ENCODE data around the gene NDUFAB1. TPM values are rescaled to one million over a fixed set of nuclear protein-coding genes. Genes with fewer than 3 reads are reported as not detected.

Gene NDUFAB1
- total RNA-seq, 4 donors from 2014 or later: 68.0 to 110 (median 83.3) TPM

DNA sequence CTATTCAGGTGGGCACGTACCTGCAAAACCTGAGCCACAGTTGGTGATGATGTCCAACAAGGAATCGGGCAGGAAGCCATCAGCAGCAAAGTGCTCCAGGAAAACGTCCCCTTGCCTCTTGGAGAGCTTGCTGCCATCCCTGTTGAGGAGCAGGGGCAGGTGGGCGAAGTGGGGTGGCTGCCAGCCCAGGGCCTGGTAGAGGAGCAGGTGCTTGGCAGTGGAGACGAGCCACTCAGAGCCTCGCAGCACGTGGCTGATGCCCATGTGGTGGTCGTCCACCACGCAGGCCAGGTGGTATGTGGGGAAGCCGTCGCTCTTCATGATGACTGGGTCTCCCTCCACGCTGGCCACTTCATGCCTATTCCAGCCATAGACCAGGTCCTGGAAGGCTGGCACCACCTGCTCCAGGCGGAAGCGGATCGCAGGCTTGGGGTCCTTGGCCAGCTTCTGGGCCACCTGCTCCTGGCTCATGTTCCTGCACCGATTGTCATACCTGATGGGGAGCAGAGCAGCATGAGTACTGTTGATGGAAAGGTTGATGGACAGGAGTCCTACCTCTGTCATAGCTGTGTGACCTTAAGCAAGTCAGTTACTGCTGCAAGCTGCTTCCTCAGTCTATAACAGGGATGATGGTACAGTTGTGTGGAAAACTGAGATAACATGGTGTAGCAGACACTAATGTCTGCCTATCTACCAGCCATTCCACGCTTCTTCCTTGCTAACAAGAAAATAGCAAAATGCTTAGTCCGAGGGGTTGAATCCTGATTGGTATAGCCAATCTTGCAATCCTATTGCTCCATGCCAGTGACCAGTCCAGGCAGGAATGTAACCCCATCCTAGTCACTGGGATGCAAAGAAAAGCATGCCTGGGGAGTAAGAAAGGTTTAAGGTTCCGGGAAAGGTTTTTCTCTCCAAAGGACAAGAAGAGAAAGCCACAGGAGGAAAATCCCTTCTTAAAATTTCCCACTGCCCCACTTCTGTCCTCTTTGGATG, 61.0 kb downstream of the NDUFAB1 start:
- no peaks in the 10 kb centered on the region for H3K9me3 ChIP-seq
- H3K4me3 ChIP-seq: no peak overlapping the region
- no peaks in the 10 kb centered on the region for H3K4me1 ChIP-seq
- intact Hi-C loops (cut with DNase I): no loop called here
- DNase-seq: no peak
- H3K27ac ChIP-seq: no peak overlapping the region
- H3K27me3 ChIP-seq: no peaks in the 10 kb centered on the region
- H3K36me3 ChIP-seq: peaks cover 18 to 89% (median 37%) of the 10 kb centered on the region in 3 donors
- WGBS, 2 donors: 84 to 86% methylated on average over 7 to 12 of the region's 19 CpGs
- TF ChIP-seq, protein P1, sequence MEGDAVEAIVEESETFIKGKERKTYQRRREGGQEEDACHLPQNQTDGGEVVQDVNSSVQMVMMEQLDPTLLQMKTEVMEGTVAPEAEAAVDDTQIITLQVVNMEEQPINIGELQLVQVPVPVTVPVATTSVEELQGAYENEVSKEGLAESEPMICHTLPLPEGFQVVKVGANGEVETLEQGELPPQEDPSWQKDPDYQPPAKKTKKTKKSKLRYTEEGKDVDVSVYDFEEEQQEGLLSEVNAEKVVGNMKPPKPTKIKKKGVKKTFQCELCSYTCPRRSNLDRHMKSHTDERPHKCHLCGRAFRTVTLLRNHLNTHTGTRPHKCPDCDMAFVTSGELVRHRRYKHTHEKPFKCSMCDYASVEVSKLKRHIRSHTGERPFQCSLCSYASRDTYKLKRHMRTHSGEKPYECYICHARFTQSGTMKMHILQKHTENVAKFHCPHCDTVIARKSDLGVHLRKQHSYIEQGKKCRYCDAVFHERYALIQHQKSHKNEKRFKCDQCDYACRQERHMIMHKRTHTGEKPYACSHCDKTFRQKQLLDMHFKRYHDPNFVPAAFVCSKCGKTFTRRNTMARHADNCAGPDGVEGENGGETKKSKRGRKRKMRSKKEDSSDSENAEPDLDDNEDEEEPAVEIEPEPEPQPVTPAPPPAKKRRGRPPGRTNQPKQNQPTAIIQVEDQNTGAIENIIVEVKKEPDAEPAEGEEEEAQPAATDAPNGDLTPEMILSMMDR (IDR thresholded peaks at IDR 0.05): no peak
- no peak for TF ChIP-seq POLR2A (IDR thresholded peaks at IDR 0.05)

DNA sequence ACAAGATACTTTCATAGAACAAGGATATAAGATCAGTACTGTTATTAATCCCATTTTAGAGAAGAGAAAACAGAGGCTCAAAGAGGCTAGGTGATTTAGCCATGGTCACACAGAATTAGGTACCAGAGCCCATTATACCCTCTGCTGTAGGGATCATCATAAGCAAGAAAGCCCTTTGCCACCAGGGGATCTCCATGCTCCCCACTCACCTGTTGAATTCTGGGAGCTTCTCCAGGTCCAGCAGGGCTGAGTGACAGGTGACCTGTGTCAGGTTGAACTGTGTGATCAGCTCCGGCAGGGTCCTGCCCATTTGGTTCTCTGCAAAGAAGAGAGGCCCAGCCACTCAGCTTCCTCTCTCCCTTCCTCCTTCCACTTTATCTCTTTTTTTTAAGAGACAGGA, 63.7 kb downstream of the NDUFAB1 start:
- no peak overlapping the region for H3K4me3 ChIP-seq
- peaks cover 36 to 95% (median 40%) of the 10 kb centered on the region in 3 donors for H3K36me3 ChIP-seq
- H3K27me3 ChIP-seq: no peaks in the 10 kb centered on the region
- 91 to 100% methylated on average over 1 of the region's 1 CpG for WGBS, 2 donors
- intact Hi-C loops (cut with DNase I): no loop called here
- H3K4me1 ChIP-seq: no peaks in the 10 kb centered on the region
- TF ChIP-seq, protein P1 (IDR thresholded peaks at IDR 0.05): no peak
- no peak for TF ChIP-seq POLR2A (IDR thresholded peaks at IDR 0.05)
- no peaks in the 10 kb centered on the region for H3K9me3 ChIP-seq
- DNase-seq: no peak
- H3K27ac ChIP-seq: no peak overlapping the region

Other genes starting within 250 kb of the NDUFAB1 start
- gene COG7, start 143.1 kb downstream of the NDUFAB1 start, total RNA-seq: 10 to 100 TPM; 10.4 to 17.6 (median 15.3) TPM
- 10 to 100 TPM; 19.4 to 53.8 (median 23.9) TPM for gene GGA2, start 85.8 kb downstream of the NDUFAB1 start, total RNA-seq
- 10 to 100 TPM; 15.2 to 32.7 (median 24.6) TPM for gene EARS2, start 39.0 kb downstream of the NDUFAB1 start, total RNA-seq
- gene UBFD1, start 38.6 kb downstream of the NDUFAB1 start, total RNA-seq: 10 to 100 TPM; 31.9 to 53.6 (median 45.4) TPM
- gene PALB2, start 45.0 kb upstream of the NDUFAB1 start, total RNA-seq: 10 to 100 TPM in 3 of 4 donors, 1 to 10 TPM in 1; 9.1 to 16.0 (median 12.4) TPM
- 10 to 100 TPM; 38.3 to 75.8 (median 49.2) TPM for gene DCTN5, start 45.1 kb upstream of the NDUFAB1 start, total RNA-seq
- gene PLK1, start 82.6 kb upstream of the NDUFAB1 start, total RNA-seq: 10 to 100 TPM; 13.0 to 45.3 (median 17.7) TPM
- 1 to 10 TPM in 1 of 4 donors, under 1 TPM in 2, not detected in 1; 0.11 to 4.2 (median 0.57) TPM for gene ERN2, start 116.9 kb upstream of the NDUFAB1 start, total RNA-seq
- under 1 TPM in 2 of 4 donors, not detected in 2; 0.09 to 0.38 TPM for gene CHP2, start 158.7 kb upstream of the NDUFAB1 start, total RNA-seq
- gene PRKCB, start 239.7 kb upstream of the NDUFAB1 start, total RNA-seq: 1 to 10 TPM in 2 of 4 donors, under 1 TPM in 2; 0.38 to 4.0 (median 1.7) TPM